HG03521 (cell line): ENCODE measurements around the gene BUD31.
"Not testable (repeated sequence)": the region's sequence is repeated elsewhere in the genome, so short reads cannot be mapped to it uniquely, and the experiment has no call there.

Source experiments
- ATAC-seq: cut with Tn5 transposase; IDR thresholded peaks from one replicate; pipeline ENCODE4 v1.9.1; 2021; ENCODE audit warnings: mild to moderate bottlenecking, moderate library complexity; ENCODE audit not compliant: unreplicated experiment

The BUD31 gene

GRCh38 chr7:99408379-99409191 lies at the start of gene BUD31, which contains the start of gene PDAP1:
Gene BUD31, plus strand, starts transcription at chr7:99408969. Its CDS starts 2,124 bp downstream, at chr7:99411093.
Gene PDAP1, minus strand, starts transcription at chr7:99408597. Its CDS starts 49 bp downstream, at chr7:99408548.
- ATAC-seq = peak; percentile 76

GRCh38 chr7:99359465-99360154 lies 49.2 kb upstream of the BUD31 start:
- ATAC-seq = no peak

GRCh38 chr7:99362801-99363200 lies 46.0 kb upstream of the BUD31 start:
- ATAC-seq = no peak

- ATAC-seq = no peak
These were observed 45.5 kb upstream of the BUD31 start for GRCh38 chr7:99363286-99363685.

GRCh38 chr7:99365318-99366141 lies 43.2 kb upstream of the BUD31 start:
- ATAC-seq = no peak

GRCh38 chr7:99366646-99367045 lies 42.1 kb upstream of the BUD31 start:
- ATAC-seq = no peak

GRCh38 chr7:99368750-99369389 lies 39.9 kb upstream of the BUD31 start:
- ATAC-seq = no peak

GRCh38 chr7:99369767-99370391 lies 38.9 kb upstream of the BUD31 start:
- ATAC-seq = no peak

- ATAC-seq = no peak
These were observed 37.3 kb upstream of the BUD31 start for GRCh38 chr7:99371376-99371920.

GRCh38 chr7:99372275-99373090 lies 36.3 kb upstream of the BUD31 start:
- ATAC-seq = no peak

- ATAC-seq = no peak
These were observed 35.4 kb upstream of the BUD31 start for GRCh38 chr7:99373091-99374066.

- ATAC-seq = peak; percentile 53
These were observed 34.4 kb upstream of the BUD31 start, which contains the start of gene ARPC1B for GRCh38 chr7:99374111-99375064. Gene ARPC1B, plus strand, starts transcription at chr7:99374730. Its CDS starts 10,985 bp downstream, at chr7:99385715.

GRCh38 chr7:99375070-99375807 lies 33.5 kb upstream of the BUD31 start:
- peak; percentile 33 for ATAC-seq

GRCh38 chr7:99379043-99379577 lies 29.7 kb upstream of the BUD31 start:
- ATAC-seq = no peak

GRCh38 chr7:99379693-99380031 lies 29.1 kb upstream of the BUD31 start:
- not testable (repeated sequence) for ATAC-seq
